Measurements from ENCODE around the gene CTSZ. TPM values are rescaled to one million over a fixed set of nuclear protein-coding genes. Genes with fewer than 3 reads are reported as not detected.

CTSZ gene
- total RNA-seq, 2 experiments from 2014 or later = 14.7 to 17.7 TPM

- ChIA-PET CTCF (interaction anchor here (1.3 kb wide), 1 partner anchor 50 kb away, joined by 4 read pairs; the partner anchor contains the start of gene ATP5F1E), POLR2A (interaction anchor here (0.5 to 2.5 kb wide), 7 partner anchors 8 to 1484 kb away, joined by 3 to 14 read pairs (median 5); partner anchors contain the start of gene VAPB)
- DNase-seq (peak in 2 of 14 experiments; percentile 36 to 73), ATAC-seq (ENCODE audit: poor library complexity) (no peak)
- no peak for TF ChIP-seq CTCF (IDR thresholded peaks at IDR 0.05)
- Mint-ChIP-seq H3K4me1 (ENCODE audit: low read depth) (peaks cover 44% of the 10 kb centered on the region), H3K27me3 (no peaks in the 10 kb centered on the region), H3K4me3 (peak overlapping the region; percentile 92), H3K36me3 (ENCODE audit: low read depth) (peaks cover 39% of the 10 kb centered on the region), H3K27ac (peak overlapping the region; percentile 87), H3K9me3 (no peaks in the 10 kb centered on the region)
- H3K4me1 ChIP-seq (ENCODE audit: insufficient read depth, low read length) = peaks cover 42% of the 10 kb centered on the region
- no peaks in the 10 kb centered on the region for H3K27me3 ChIP-seq (ENCODE audit: control insufficient read depth in 1 of 2, insufficient read depth in 2 of 2, low read length in 2 of 2)
- H3K4me3 ChIP-seq (ENCODE audit: low read length) = peak overlapping the region; percentile 82
- no peaks in the 10 kb centered on the region for H3K9me3 ChIP-seq (ENCODE audit: control insufficient read depth in 1 of 2, insufficient read depth in 1 of 2, low read length in 2 of 2)
- H3K27ac ChIP-seq (ENCODE audit: low read depth in 1 of 2, low read length in 2 of 2) = no peak overlapping the region
- peaks cover 19% of the 10 kb centered on the region for H3K36me3 ChIP-seq (ENCODE audit: insufficient read depth, low read length)
- intact Hi-C loops (cut with DNase I, micrococcal nuclease) = loop anchor here (5.0 to 10.0 kb wide), 4 partner anchors 90 to 678 kb away; partner anchors contain the start of genes RAB22A (in 1 of the 2), STX16 (in 1 of the 2) and VAPB (in 1 of the 2)
Measured at GRCh38 chr20:58982406-58983114, 24.5 kb downstream of the CTSZ start.

- no peaks in the 10 kb centered on the region for H3K27me3 Mint-ChIP-seq
Measured at GRCh38 chr20:58981628-58982364, 25.3 kb downstream of the CTSZ start.

More at GRCh38 chr20:58981628-58982364, 25.3 kb downstream of the CTSZ start:
- intact Hi-C loops (cut with DNase I, micrococcal nuclease) = loop anchor here (1.0 to 10.0 kb wide), 8 partner anchors 50 to 677 kb away; partner anchors contain the start of genes ATP5F1E (in 1 of the 2), PRELID3B (in 1 of the 2), RAB22A (in 1 of the 2) and STX16 (in 1 of the 2)
- CTCF ChIA-PET = interaction anchor here (1.3 kb wide), 1 partner anchor 112 kb away, joined by 3 read pairs; no protein-coding TSS in a partner anchor
- Mint-ChIP-seq H3K4me1 (ENCODE audit: low read depth) (peaks cover 44% of the 10 kb centered on the region), H3K4me3 (peak overlapping the region; percentile 92), H3K9me3 (peaks cover 1% of the 10 kb centered on the region), H3K27ac (peak overlapping the region; percentile 87), H3K36me3 (ENCODE audit: low read depth) (peaks cover 31% of the 10 kb centered on the region)
- peak; percentile 3 for ATAC-seq (ENCODE audit: poor library complexity)
- H3K27me3 ChIP-seq (ENCODE audit: control insufficient read depth in 1 of 2, insufficient read depth in 2 of 2, low read length in 2 of 2) = no peaks in the 10 kb centered on the region
- H3K36me3 ChIP-seq (ENCODE audit: insufficient read depth, low read length) = peaks cover 12% of the 10 kb centered on the region
- no peaks in the 10 kb centered on the region for H3K9me3 ChIP-seq (ENCODE audit: control insufficient read depth in 1 of 2, insufficient read depth in 1 of 2, low read length in 2 of 2)
- TF ChIP-seq CTCF (IDR thresholded peaks at IDR 0.05) = no peak
- peak overlapping the region in 1 of 2 donors; percentile 2 for H3K27ac ChIP-seq (ENCODE audit: low read depth in 1 of 2, low read length in 2 of 2)
- POLR2A ChIA-PET = interaction anchor here (0.5 to 2.5 kb wide), 9 partner anchors 9 to 1483 kb away, joined by 3 to 14 read pairs (median 5); partner anchors contain the start of genes ATP5F1E and VAPB
- peak in 1 of 14 experiments; percentile 35 for DNase-seq
- H3K4me1 ChIP-seq (ENCODE audit: insufficient read depth, low read length) = peaks cover 42% of the 10 kb centered on the region
- peak overlapping the region; percentile 82 for H3K4me3 ChIP-seq (ENCODE audit: low read length)
